ENCODE data around the gene KDM4B. TPM values are rescaled to one million over a fixed set of nuclear protein-coding genes. Genes with fewer than 3 reads are reported as not detected.

KDM4B gene
- total RNA-seq, 8 experiments from 2014 or later: 15.7 to 48.0 (median 33.0) TPM

DNA sequence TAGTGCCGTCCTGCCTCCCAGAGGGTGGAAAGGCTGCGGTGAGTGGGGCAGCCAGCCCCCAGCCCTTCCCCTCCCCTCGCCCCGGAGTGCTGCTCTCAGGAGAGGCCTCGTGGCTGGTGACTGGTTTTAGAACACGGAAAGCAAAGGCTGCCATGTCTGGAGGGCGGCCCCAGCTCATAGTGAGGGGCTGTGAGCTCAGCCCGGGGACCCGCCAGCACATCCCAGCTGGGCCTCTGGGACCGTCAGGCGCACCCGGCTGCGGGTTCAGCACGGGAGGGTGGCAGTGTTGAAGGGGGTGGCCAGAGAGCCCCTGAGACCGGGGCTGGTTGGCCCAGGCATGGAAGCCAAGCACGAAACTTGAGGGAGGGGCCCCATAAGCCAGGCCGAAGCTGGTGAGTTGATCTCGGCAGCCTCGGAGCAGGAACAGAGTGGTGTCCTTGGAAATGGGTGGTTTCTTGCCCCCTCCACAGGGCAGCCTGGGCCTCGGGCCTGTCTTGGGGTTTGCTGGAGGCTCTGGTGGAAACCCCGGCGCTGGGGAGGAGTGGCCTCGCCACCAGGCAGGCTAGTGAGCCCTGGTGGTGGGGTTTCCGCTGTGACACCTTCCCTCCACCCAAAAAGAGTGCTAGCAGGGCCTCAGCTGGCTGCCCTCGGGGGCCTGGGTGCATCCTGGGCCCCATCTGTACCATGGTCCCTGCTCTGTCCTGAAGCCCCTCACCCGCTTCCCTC, 157.7 kb downstream of the KDM4B start:
- H3K4me1 ChIP-seq (replicated peaks in 1 of 2): peaks cover 32 to 50% of the 10 kb centered on the region in 2 donors

DNA sequence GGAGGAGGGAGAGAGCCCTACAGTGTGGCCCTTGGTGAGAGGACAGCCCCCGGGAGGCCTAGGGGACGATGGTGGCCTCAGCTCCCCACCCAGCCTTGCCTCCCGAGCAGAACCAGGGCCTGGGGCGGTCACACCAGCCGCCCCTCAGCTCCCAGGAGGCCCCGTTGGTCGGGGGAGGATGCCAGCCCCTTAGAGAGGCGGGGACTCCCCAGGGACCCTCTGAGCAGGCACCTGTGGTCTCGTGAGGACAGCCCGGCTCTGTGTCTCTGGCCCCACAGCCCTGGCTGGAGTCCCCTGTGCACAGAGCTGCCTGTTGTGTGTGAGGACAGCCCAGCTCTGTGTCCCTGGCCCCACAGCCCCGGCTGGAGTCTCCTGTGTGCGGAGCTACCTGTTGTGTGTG, 158.8 kb downstream of the KDM4B start:
- 60% methylated on average over 1 of the region's 12 CpGs; no CpG with 5 or more reads in 9 of the 10 experiments for WGBS, 10 experiments
- peak overlapping the region in 1 of 2 donors; percentile 63 for H3K27ac ChIP-seq
- ATAC-seq (replicated peaks in 6 of 8): peak in 5 of 8 experiments; percentile 5 to 30 (median 20)
- in situ Hi-C loops (cut with MboI; ENCODE audit: low pct_unique_long_range_greater_than_20kb in 2 of 9, low sequenced_read_pairs in 9 of 9, unreplicated experiment in 9 of 9): no loop called here
- no peak overlapping the region for H3K4me3 ChIP-seq
- H3K4me1 ChIP-seq (replicated peaks in 1 of 2): peaks cover 41 to 60% of the 10 kb centered on the region in 2 donors

More for the DNA sequence above, 157.7 kb downstream of the KDM4B start:
- no peak overlapping the region for H3K4me3 ChIP-seq
- ATAC-seq (replicated peaks in 6 of 8): no peak
- H3K27ac ChIP-seq: peak overlapping the region in 1 of 2 donors; percentile 29
- 79 to 100% methylated on average over 5 to 12 of the region's 26 CpGs; no CpG with 5 or more reads in 8 of the 10 experiments for WGBS, 10 experiments
- in situ Hi-C loops (cut with MboI; ENCODE audit: low pct_unique_long_range_greater_than_20kb in 2 of 9, low sequenced_read_pairs in 9 of 9, unreplicated experiment in 9 of 9): no loop called here

GRCh38 chr19:5128251-5128935, 159.5 kb downstream of the KDM4B start:
- in situ Hi-C loops (cut with MboI; ENCODE audit: low pct_unique_long_range_greater_than_20kb in 2 of 9, low sequenced_read_pairs in 9 of 9, unreplicated experiment in 9 of 9): no loop called here
- WGBS, 10 experiments: 46% methylated on average over 3 of the region's 25 CpGs; no CpG with 5 or more reads in 9 of the 10 experiments
- peak; percentile 62 to 91 (median 78) for ATAC-seq (replicated peaks in 6 of 8)
- Histone ChIP-seq H3K4me3 (no peak overlapping the region), H3K4me1 (replicated peaks in 1 of 2) (peaks cover 41 to 62% of the 10 kb centered on the region in 2 donors), H3K27ac (peak overlapping the region; percentile 39 to 63)

- H3K27ac ChIP-seq: peak overlapping the region; percentile 10 to 21
- ATAC-seq (replicated peaks in 6 of 8): peak in 7 of 8 experiments; percentile 19 to 82 (median 31)
- peaks cover 41 to 62% of the 10 kb centered on the region in 2 donors for H3K4me1 ChIP-seq (replicated peaks in 1 of 2)
- 61% methylated on average over 6 of the region's 9 CpGs; no CpG with 5 or more reads in 9 of the 10 experiments for WGBS, 10 experiments
- no peak overlapping the region for H3K4me3 ChIP-seq
- in situ Hi-C loops (cut with MboI; ENCODE audit: low pct_unique_long_range_greater_than_20kb in 2 of 9, low sequenced_read_pairs in 9 of 9, unreplicated experiment in 9 of 9): no loop called here
These were observed 160.1 kb downstream of the KDM4B start for GRCh38 chr19:5128936-5129389.

DNA sequence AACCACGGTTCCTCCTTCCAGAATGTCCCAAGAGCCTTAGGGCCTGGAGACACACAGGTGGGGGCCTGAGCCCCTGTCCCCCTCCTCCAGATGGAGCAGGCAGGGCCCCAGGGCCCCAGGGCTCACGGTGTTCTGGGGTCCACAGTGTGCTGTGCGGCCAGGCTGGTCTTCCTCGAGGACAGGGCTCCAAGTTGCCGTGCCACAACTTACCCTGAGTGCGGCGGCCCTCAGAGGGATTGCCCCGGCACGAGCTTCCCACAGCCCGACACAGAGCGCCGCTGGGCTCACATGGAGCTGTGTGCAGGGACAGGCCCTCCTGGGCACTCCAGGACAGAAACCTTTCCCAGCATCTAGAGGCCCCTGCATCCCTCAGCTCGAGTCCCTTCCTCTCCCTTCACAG, 160.8 kb downstream of the KDM4B start:
- 73 to 94% (median 79%) methylated on average over 2 to 6 of the region's 13 CpGs; no CpG with 5 or more reads in 6 of the 10 experiments for whole genome bisulfite sequencing, 10 experiments
- ATAC-seq (replicated peaks in 6 of 8): no peak
- Histone ChIP-seq H3K27ac (peak overlapping the region in 1 of 2 donors; percentile 41), H3K4me3 (no peak overlapping the region), H3K4me1 (replicated peaks in 1 of 2) (peaks cover 41 to 62% of the 10 kb centered on the region in 2 donors)
- in situ Hi-C loops (cut with MboI; ENCODE audit: low pct_unique_long_range_greater_than_20kb in 2 of 9, low sequenced_read_pairs in 9 of 9, unreplicated experiment in 9 of 9): no loop called here

DNA sequence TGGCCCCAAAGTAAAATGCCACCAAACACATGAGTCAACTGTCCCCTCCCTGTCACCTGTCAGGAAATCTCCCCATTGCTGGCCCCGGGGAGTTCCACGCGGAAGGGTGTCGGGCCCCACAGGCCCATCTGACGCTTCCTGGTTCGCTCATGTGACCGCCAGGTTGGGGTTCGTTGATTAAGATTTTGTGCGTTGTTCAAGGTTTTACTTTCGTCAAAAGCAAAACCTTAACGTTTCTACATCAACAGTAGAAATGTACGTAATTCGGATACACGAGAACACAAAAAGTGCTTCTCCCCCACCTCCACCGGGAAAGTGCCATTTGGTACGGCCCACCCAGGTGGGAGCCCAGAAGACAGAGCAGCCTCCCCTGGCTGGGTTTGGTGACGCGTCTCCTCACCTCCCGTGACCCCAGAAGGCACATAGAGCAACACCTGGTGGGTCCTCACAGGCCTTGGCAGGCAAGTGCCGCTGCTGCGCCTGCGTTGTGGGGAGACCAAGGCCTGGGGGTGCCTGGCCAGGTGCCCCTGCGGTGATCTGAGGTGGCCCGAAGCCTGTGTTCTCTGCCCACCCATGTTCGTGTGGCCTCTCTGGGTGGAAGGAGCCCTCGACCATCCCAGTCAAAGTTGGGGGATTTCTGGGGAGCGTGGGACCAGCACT, 161.6 kb downstream of the KDM4B start:
- Histone ChIP-seq H3K4me3 (no peak overlapping the region), H3K27ac (peak overlapping the region in 1 of 2 donors; percentile 60), H3K4me1 (replicated peaks in 1 of 2) (peaks cover 49 to 66% of the 10 kb centered on the region in 2 donors)
- in situ Hi-C loops (cut with MboI; ENCODE audit: low pct_unique_long_range_greater_than_20kb in 2 of 9, low sequenced_read_pairs in 9 of 9, unreplicated experiment in 9 of 9): no loop called here
- 85 to 100% (median 94%) methylated on average over 3 to 19 of the region's 27 CpGs; no CpG with 5 or more reads in 2 of the 10 experiments for WGBS, 10 experiments
- no peak for ATAC-seq (replicated peaks in 6 of 8)

GRCh38 chr19:5131031-5131505, 162.2 kb downstream of the KDM4B start:
- Histone ChIP-seq H3K27ac (peak overlapping the region; percentile 34 to 60), H3K4me1 (replicated peaks in 1 of 2) (peaks cover 55 to 69% of the 10 kb centered on the region in 2 donors), H3K4me3 (no peak overlapping the region)
- no peak for ATAC-seq (replicated peaks in 6 of 8)
- WGBS, 10 experiments: 80% methylated on average over 4 of the region's 21 CpGs; no CpG with 5 or more reads in 9 of the 10 experiments
- in situ Hi-C loops (cut with MboI; ENCODE audit: low pct_unique_long_range_greater_than_20kb in 2 of 9, low sequenced_read_pairs in 9 of 9, unreplicated experiment in 9 of 9): no loop called here

DNA sequence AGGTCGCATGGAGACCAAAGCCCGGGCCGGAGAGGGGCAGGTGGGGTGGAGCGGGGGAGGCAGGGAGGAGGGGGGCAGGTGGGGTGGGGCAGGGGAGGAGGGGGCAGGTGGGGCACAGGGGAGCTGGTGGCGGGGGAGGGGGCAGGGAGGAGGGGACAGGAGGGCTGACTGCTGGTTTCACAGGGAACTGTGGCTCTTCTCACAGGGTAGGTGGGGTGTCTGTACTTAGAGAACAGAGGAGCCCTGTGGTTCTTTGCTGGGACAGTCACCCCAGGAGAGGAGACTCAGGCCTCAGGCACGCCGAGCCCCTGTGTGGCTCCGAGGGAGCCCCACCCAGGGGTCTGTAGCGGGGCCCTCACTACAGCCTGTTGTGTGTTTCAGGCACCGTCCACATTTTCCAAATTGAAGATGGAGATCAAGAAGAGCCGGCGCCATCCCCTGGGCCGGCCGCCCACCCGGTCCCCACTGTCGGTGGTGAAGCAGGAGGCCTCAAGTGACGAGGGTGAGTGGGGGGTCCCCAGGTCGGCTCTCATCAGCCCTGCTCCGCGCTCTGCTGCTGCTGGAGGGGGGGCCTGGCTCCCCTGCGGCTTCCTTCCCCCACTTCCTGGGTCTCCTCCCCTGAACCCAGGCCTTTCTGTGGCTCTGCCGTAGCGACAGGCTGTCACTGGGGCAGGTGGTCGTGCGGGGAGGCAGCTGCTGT, 162.7 kb downstream of the KDM4B start:
- WGBS, 10 experiments: 0 to 100% methylated on average over 1 of the region's 25 CpGs; no CpG with 5 or more reads in 8 of the 10 experiments
- ATAC-seq (replicated peaks in 6 of 8): peak in 3 of 8 experiments; percentile 10 to 21 (median 20)
- H3K4me1 ChIP-seq (replicated peaks in 1 of 2): peaks cover 58 to 69% of the 10 kb centered on the region in 2 donors
- in situ Hi-C loops (cut with MboI; ENCODE audit: low pct_unique_long_range_greater_than_20kb in 2 of 9, low sequenced_read_pairs in 9 of 9, unreplicated experiment in 9 of 9): no loop called here
- no peak overlapping the region for H3K4me3 ChIP-seq
- H3K27ac ChIP-seq: peak overlapping the region; percentile 31 to 63

DNA sequence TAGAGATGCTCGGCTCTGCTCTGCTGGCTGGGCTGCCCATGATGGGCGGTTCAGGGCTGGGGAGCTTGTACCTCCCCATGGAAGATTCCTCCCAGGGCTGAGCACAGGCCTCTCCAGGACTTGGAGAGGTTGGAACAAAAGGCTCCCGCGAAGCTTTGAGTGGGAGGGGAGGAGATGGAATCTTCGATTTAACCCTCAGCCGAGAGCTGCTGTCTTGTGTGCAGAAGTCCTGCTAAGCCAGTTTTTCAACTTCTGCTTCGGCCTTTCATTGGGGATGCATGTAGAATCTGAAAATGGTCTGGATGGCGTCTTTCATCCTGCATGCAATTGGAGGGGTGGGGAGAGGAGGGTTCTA, 163.3 kb downstream of the KDM4B start:
- Histone ChIP-seq H3K4me3 (no peak overlapping the region), H3K4me1 (replicated peaks in 1 of 2) (peaks cover 58 to 64% of the 10 kb centered on the region in 2 donors), H3K27ac (peak overlapping the region; percentile 31 to 63)
- WGBS, 10 experiments: 40 to 100% (median 63%) methylated on average over 1 to 5 of the region's 8 CpGs; no CpG with 5 or more reads in 6 of the 10 experiments
- in situ Hi-C loops (cut with MboI; ENCODE audit: low pct_unique_long_range_greater_than_20kb in 2 of 9, low sequenced_read_pairs in 9 of 9, unreplicated experiment in 9 of 9): no loop called here
- ATAC-seq (replicated peaks in 6 of 8): peak in 4 of 8 experiments; percentile 1 to 28 (median 24)

- 80 to 100% (median 93%) methylated on average over 2 to 6 of the region's 27 CpGs; no CpG with 5 or more reads in 5 of the 10 experiments for WGBS, 10 experiments
These were observed 164.1 kb downstream of the KDM4B start for GRCh38 chr19:5132698-5133651.

GRCh38 chr19:5133986-5134595, 165.2 kb downstream of the KDM4B start:
- WGBS, 10 experiments: 83 to 100% (median 97%) methylated on average over 2 to 7 of the region's 30 CpGs; no CpG with 5 or more reads in 6 of the 10 experiments
- H3K4me3 ChIP-seq: no peak overlapping the region
- no peak overlapping the region for H3K27ac ChIP-seq
- ATAC-seq (replicated peaks in 6 of 8): no peak
- peaks cover 39 to 45% of the 10 kb centered on the region in 2 donors for H3K4me1 ChIP-seq (replicated peaks in 1 of 2)
- in situ Hi-C loops (cut with MboI; ENCODE audit: low pct_unique_long_range_greater_than_20kb in 2 of 9, low sequenced_read_pairs in 9 of 9, unreplicated experiment in 9 of 9): no loop called here

More at GRCh38 chr19:5132698-5133651, 164.1 kb downstream of the KDM4B start:
- Histone ChIP-seq H3K4me1 (replicated peaks in 1 of 2) (peaks cover 50 to 56% of the 10 kb centered on the region in 2 donors), H3K27ac (peak overlapping the region in 1 of 2 donors; percentile 63), H3K4me3 (no peak overlapping the region)
- ATAC-seq (replicated peaks in 6 of 8): no peak
- in situ Hi-C loops (cut with MboI; ENCODE audit: low pct_unique_long_range_greater_than_20kb in 2 of 9, low sequenced_read_pairs in 9 of 9, unreplicated experiment in 9 of 9): no loop called here

All from motor neuron (in vitro differentiated cells).